ENCODE results near the gene PRKCH. TPM values are rescaled to one million over a fixed set of nuclear protein-coding genes. Genes with fewer than 3 reads are reported as not detected.

The PRKCH gene
- total RNA-seq, 1 experiment from 2014 or later, result 18.3 TPM

DNA sequence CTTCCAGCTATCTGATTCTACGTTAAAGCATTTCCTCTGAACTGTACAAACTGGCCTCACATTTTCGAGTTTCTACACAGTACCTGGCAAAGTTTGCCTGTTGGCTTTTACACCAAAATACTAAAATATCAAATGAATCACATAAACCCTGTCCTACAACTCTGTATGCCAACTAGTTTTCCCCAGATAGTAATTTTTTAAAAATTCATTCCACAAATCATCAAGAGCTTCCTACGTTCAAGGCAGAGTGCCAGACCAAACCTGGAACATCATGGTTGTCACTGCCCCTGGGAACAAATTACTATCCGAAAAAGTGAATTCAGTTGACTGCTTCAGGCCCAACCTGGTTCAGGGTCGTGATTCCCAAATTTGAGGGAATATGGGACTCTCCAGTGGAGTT, 42.3 kb upstream of the PRKCH start:
- Mint-ChIP-seq H3K4me1 (ENCODE audit: low read depth, unreplicated experiment) (peaks cover 17% of the 10 kb centered on the region), H3K36me3 (ENCODE audit: insufficient read depth, unreplicated experiment) (peaks cover 27% of the 10 kb centered on the region), H3K9me3 (ENCODE audit: unreplicated experiment) (no peaks in the 10 kb centered on the region), H3K27me3 (ENCODE audit: insufficient read depth, unreplicated experiment) (no peaks in the 10 kb centered on the region), H3K27ac (ENCODE audit: unreplicated experiment) (peak overlapping the region; percentile 93), H3K4me3 (ENCODE audit: unreplicated experiment) (peak overlapping the region; percentile 98)
- H3K27me3 ChIP-seq (replicated peaks; ENCODE audit: control insufficient read depth, insufficient read depth, low read length), result no peaks in the 10 kb centered on the region
- TF ChIP-seq, protein P1, sequence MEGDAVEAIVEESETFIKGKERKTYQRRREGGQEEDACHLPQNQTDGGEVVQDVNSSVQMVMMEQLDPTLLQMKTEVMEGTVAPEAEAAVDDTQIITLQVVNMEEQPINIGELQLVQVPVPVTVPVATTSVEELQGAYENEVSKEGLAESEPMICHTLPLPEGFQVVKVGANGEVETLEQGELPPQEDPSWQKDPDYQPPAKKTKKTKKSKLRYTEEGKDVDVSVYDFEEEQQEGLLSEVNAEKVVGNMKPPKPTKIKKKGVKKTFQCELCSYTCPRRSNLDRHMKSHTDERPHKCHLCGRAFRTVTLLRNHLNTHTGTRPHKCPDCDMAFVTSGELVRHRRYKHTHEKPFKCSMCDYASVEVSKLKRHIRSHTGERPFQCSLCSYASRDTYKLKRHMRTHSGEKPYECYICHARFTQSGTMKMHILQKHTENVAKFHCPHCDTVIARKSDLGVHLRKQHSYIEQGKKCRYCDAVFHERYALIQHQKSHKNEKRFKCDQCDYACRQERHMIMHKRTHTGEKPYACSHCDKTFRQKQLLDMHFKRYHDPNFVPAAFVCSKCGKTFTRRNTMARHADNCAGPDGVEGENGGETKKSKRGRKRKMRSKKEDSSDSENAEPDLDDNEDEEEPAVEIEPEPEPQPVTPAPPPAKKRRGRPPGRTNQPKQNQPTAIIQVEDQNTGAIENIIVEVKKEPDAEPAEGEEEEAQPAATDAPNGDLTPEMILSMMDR (IDR thresholded peaks at IDR 0.05; ENCODE audit: insufficient read depth in 1 of 2, low read depth in 1 of 2, low read length in 1 of 2, severe bottlenecking in 1 of 2, unreplicated experiment in 1 of 2), result no peak
- no TSS peak for BruUV-seq (replicated peaks)
- peak overlapping the region; percentile 93 for H3K4me3 ChIP-seq (ENCODE audit: low read depth, low read length)
- peaks cover 19% of the 10 kb centered on the region; the same call in 1 of the 2 replicates for H3K4me1 ChIP-seq
- no peaks in the 10 kb centered on the region for H3K36me3 ChIP-seq (ENCODE audit: control insufficient read depth, insufficient read depth, low read length)
- ChIA-PET CTCF (no interaction called here), POLR2A (interaction anchor here (0.6 to 1.0 kb wide), 2 partner anchors 70 to 149 kb away, joined by 4 to 5 read pairs; no protein-coding TSS in a partner anchor)
- no peak for DNase-seq
- H3K9me3 ChIP-seq, result no peaks in the 10 kb centered on the region
- intact Hi-C loops (cut with micrococcal nuclease; ENCODE audit: unreplicated experiment), result loop anchor here (10.0 kb wide), 1 partner anchor 486 kb away; the partner anchor contains the start of gene SNAPC1

DNA sequence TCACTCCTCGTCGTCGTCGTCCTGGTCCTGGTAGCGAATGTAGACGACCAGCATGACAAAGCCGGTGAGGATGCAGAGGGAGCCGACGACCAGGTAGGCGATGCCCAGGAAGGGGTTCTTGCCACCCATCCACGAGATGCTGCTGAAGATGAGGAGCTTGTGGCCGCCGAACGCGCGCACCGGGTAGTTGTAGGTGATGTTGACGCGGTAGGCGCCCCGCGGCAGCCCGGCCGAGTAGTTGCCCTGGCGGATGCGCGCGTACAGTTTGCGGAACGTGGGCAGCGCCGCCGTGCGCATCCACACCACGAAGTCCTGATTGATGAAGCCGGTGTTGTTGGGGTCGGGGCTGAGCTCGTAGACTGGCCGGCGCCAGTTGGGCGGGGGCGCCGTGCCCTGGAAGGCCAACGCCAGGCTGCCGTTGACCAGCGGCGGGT, 41.3 kb upstream of the PRKCH start:
- H3K4me3 Mint-ChIP-seq (ENCODE audit: unreplicated experiment), result peak overlapping the region; percentile 98
- no peaks in the 10 kb centered on the region for H3K9me3 ChIP-seq
- H3K9me3 Mint-ChIP-seq (ENCODE audit: unreplicated experiment), result no peaks in the 10 kb centered on the region
- ChIA-PET CTCF (interaction anchor here (0.9 to 1.7 kb wide), 4 partner anchors 9 to 41 kb away, joined by 3 to 6 read pairs (median 4); partner anchors contain the start of gene PRKCH), POLR2A (interaction anchor here (0.5 to 1.1 kb wide), 3 partner anchors 9 to 482 kb away, joined by 3 to 5 read pairs (median 3); partner anchors contain the start of gene SNAPC1)
- no peaks in the 10 kb centered on the region for H3K36me3 ChIP-seq (ENCODE audit: control insufficient read depth, insufficient read depth, low read length)
- H3K27ac Mint-ChIP-seq (ENCODE audit: unreplicated experiment), result peak overlapping the region; percentile 93
- no TSS peak for BruUV-seq (replicated peaks)
- peaks cover 21% of the 10 kb centered on the region; the same call in 1 of the 2 replicates for H3K4me1 ChIP-seq
- H3K36me3 Mint-ChIP-seq (ENCODE audit: insufficient read depth, unreplicated experiment), result peaks cover 27% of the 10 kb centered on the region
- intact Hi-C loops (cut with micrococcal nuclease; ENCODE audit: unreplicated experiment), result loop anchor here (5.0 kb wide), 1 partner anchor 157 kb away; no protein-coding TSS in a partner anchor
- peak overlapping the region; percentile 93 for H3K4me3 ChIP-seq (ENCODE audit: low read depth, low read length)
- no peaks in the 10 kb centered on the region for H3K27me3 Mint-ChIP-seq (ENCODE audit: insufficient read depth, unreplicated experiment)
- TF ChIP-seq, protein P1 (IDR thresholded peaks at IDR 0.05; ENCODE audit: insufficient read depth in 1 of 2, low read depth in 1 of 2, low read length in 1 of 2, severe bottlenecking in 1 of 2, unreplicated experiment in 1 of 2), result no peak
- H3K4me1 Mint-ChIP-seq (ENCODE audit: low read depth, unreplicated experiment), result peaks cover 17% of the 10 kb centered on the region
- no peaks in the 10 kb centered on the region for H3K27me3 ChIP-seq (replicated peaks; ENCODE audit: control insufficient read depth, insufficient read depth, low read length)
- peak in 1 of 2 experiments; percentile 41 for DNase-seq

DNA sequence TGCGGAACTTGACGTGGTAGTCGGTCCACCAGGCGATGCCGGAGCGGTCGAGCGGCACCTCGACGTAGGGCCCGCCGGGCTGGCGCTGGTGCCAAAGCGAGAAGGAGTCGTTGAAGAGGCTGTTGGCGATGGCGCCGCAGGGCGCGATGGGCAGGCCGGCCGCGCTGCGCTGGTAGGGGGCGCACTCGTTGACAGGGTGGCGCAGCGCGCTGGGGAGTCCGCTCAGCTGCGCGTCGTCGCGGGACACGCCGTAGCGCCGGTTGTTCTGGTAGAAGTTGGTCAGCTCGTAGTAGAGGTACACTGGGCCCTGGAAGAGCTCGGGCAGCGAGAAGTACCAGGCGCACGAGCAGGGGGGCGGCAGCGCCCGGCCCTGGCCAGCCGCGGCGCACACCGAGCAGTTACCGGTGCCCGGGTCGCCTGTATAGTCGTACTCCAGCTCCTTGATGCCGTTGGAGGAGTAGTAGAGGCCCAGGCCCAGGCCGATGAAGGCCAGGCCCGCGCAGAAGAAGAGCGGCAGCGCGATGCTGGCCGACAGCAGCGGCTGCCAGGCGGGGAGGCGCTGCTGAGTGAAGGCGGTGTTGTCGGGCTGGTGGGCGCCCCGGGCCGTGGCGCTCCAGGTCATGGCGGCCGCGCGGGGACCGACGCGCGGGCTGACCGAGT, 40.7 kb upstream of the PRKCH start:
- no peaks in the 10 kb centered on the region for H3K27me3 ChIP-seq (replicated peaks; ENCODE audit: control insufficient read depth, insufficient read depth, low read length)
- intact Hi-C loops (cut with micrococcal nuclease; ENCODE audit: unreplicated experiment), result loop anchor here (1.0 to 5.0 kb wide), 4 partner anchors 11 to 631 kb away; partner anchors contain the start of genes PRKCH and SIX1
- peak overlapping the region; percentile 93 for H3K4me3 ChIP-seq (ENCODE audit: low read depth, low read length)
- no TSS peak for BruUV-seq (replicated peaks)
- POLR2A ChIA-PET, result interaction anchor here (0.5 to 1.1 kb wide), 3 partner anchors 10 to 481 kb away, joined by 3 to 5 read pairs (median 3); partner anchors contain the start of gene SNAPC1
- no peaks in the 10 kb centered on the region for H3K9me3 ChIP-seq
- H3K36me3 ChIP-seq (ENCODE audit: control insufficient read depth, insufficient read depth, low read length), result no peaks in the 10 kb centered on the region
- Mint-ChIP-seq H3K27me3 (ENCODE audit: insufficient read depth, unreplicated experiment) (no peaks in the 10 kb centered on the region), H3K4me1 (ENCODE audit: low read depth, unreplicated experiment) (peaks cover 22% of the 10 kb centered on the region), H3K27ac (ENCODE audit: unreplicated experiment) (peak overlapping the region; percentile 93), H3K9me3 (ENCODE audit: unreplicated experiment) (no peaks in the 10 kb centered on the region), H3K36me3 (ENCODE audit: insufficient read depth, unreplicated experiment) (peaks cover 27% of the 10 kb centered on the region), H3K4me3 (ENCODE audit: unreplicated experiment) (peak overlapping the region; percentile 98)
- TF ChIP-seq, protein P1 (IDR thresholded peaks at IDR 0.05; ENCODE audit: insufficient read depth in 1 of 2, low read depth in 1 of 2, low read length in 1 of 2, severe bottlenecking in 1 of 2, unreplicated experiment in 1 of 2), result peak; percentile 64 to 72
- CTCF ChIA-PET, result interaction anchor here (0.9 to 1.7 kb wide), 4 partner anchors 9 to 41 kb away, joined by 3 to 6 read pairs (median 4); partner anchors contain the start of gene PRKCH
- H3K4me1 ChIP-seq, result peaks cover 25% of the 10 kb centered on the region
- peak; percentile 72 to 86 for DNase-seq
